Measurements from ENCODE around the gene TNFAIP2.

Gene TNFAIP2

DNA sequence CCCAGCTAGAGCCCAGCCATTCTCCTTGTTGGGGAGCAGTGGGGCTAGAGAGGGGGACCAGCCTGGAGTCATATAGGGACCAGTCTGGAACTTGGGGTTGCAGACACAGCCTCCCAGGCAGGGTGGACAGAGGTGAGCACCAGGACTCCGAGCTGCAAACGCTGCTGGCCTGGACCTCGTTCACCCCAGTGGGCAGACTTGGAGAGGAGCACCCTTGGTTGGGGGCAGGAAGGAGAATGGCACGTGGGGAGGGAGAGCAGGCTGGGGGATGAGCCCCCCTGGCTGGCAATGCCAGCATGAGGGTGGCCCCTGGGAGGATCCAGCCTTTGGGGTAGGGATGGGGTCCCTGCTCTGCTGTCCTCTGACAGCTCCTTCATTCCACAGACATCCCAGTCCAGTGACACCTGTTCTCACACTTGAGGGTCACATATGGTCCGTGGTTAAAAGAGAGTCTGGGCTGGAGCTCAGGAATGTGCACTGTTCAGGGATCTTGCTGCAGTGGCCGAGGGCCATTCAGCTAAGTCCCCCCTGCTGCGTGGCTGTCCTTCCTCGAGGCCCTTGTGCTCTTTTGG is 36.4 kb upstream of the TNFAIP2 start:
- peaks cover 48% of the 10 kb centered on the region for H3K27me3 ChIP-seq (ENCODE audit: control insufficient read depth, insufficient read depth, low read length)
- no peaks in the 10 kb centered on the region for H3K9me3 ChIP-seq (ENCODE audit: control insufficient read depth, insufficient read depth, low read depth, low read length)
- H3K4me3 ChIP-seq (ENCODE audit: low read depth, low read length), result no peak overlapping the region
- no peaks in the 10 kb centered on the region for H3K36me3 ChIP-seq (ENCODE audit: control insufficient read depth, insufficient read depth, low read length)
- no peak overlapping the region for H3K9ac ChIP-seq (ENCODE audit: low read length)
- H3K4me1 ChIP-seq (ENCODE audit: control insufficient read depth, insufficient read depth, low read length), result peaks cover 8% of the 10 kb centered on the region; the same call in 1 of the 2 replicates
- H3K27ac ChIP-seq (ENCODE audit: low read depth, low read length), result no peak overlapping the region

DNA sequence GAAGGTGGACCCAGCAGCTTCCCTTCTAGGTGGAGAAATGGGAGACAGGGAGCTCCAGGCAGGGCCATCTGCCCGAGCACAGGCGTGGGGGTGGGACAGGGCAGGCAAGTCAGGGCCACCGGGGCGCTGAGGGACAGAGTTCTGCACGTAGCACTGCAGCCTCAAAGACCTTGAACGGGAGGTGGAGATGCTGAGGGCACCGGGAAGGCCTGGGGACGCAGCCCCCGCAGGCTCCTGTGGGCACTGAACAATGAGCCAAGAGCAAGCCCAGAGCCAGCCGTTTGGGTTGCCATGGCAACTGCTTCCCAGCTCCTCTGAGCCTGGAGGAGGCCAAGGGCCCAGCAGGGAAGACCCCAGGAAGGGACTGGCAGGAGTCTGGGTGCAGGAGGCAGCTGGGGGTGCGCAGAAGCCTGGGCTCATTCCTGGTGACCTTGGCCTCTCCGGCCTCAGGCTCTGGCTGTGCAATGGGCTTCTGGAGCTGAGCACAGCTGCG is 35.9 kb upstream of the TNFAIP2 start:
- no peaks in the 10 kb centered on the region for H3K9me3 ChIP-seq (ENCODE audit: control insufficient read depth, insufficient read depth, low read depth, low read length)
- H3K9ac ChIP-seq (ENCODE audit: low read length), result no peak overlapping the region
- H3K27me3 ChIP-seq (ENCODE audit: control insufficient read depth, insufficient read depth, low read length), result peaks cover 44% of the 10 kb centered on the region
- H3K36me3 ChIP-seq (ENCODE audit: control insufficient read depth, insufficient read depth, low read length), result no peaks in the 10 kb centered on the region
- no peak overlapping the region for H3K27ac ChIP-seq (ENCODE audit: low read depth, low read length)
- no peak overlapping the region for H3K4me3 ChIP-seq (ENCODE audit: low read depth, low read length)
- H3K4me1 ChIP-seq (ENCODE audit: control insufficient read depth, insufficient read depth, low read length), result peaks cover 8% of the 10 kb centered on the region; the same call in 1 of the 2 replicates

DNA sequence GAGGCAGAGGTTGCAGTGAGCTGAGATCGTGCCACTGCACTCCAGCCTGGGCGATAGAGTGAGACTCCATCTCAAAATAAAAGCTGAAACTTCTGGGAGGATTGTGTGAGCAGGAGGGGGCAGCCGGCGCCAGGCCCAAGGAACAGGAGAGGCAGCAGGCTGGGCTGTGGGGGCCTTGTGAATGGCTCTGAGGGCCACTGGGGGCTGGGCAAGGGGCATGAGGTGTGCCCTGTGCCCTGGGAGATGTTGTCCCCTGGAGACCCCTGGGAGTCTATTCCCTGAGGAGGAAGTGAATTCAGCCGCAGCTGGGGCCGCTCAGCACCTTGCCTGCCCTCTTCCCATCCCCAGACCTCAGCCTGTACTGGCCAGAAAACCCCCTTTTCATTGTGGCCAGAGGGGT is 34.3 kb upstream of the TNFAIP2 start:
- no peak overlapping the region for H3K9ac ChIP-seq (ENCODE audit: low read length)
- no peaks in the 10 kb centered on the region for H3K36me3 ChIP-seq (ENCODE audit: control insufficient read depth, insufficient read depth, low read length)
- H3K9me3 ChIP-seq (ENCODE audit: control insufficient read depth, insufficient read depth, low read depth, low read length), result no peaks in the 10 kb centered on the region
- H3K4me1 ChIP-seq (ENCODE audit: control insufficient read depth, insufficient read depth, low read length), result peaks cover 14% of the 10 kb centered on the region
- no peak overlapping the region for H3K4me3 ChIP-seq (ENCODE audit: low read depth, low read length)
- no peak overlapping the region for H3K27ac ChIP-seq (ENCODE audit: low read depth, low read length)
- peaks cover 31% of the 10 kb centered on the region for H3K27me3 ChIP-seq (ENCODE audit: control insufficient read depth, insufficient read depth, low read length)

DNA sequence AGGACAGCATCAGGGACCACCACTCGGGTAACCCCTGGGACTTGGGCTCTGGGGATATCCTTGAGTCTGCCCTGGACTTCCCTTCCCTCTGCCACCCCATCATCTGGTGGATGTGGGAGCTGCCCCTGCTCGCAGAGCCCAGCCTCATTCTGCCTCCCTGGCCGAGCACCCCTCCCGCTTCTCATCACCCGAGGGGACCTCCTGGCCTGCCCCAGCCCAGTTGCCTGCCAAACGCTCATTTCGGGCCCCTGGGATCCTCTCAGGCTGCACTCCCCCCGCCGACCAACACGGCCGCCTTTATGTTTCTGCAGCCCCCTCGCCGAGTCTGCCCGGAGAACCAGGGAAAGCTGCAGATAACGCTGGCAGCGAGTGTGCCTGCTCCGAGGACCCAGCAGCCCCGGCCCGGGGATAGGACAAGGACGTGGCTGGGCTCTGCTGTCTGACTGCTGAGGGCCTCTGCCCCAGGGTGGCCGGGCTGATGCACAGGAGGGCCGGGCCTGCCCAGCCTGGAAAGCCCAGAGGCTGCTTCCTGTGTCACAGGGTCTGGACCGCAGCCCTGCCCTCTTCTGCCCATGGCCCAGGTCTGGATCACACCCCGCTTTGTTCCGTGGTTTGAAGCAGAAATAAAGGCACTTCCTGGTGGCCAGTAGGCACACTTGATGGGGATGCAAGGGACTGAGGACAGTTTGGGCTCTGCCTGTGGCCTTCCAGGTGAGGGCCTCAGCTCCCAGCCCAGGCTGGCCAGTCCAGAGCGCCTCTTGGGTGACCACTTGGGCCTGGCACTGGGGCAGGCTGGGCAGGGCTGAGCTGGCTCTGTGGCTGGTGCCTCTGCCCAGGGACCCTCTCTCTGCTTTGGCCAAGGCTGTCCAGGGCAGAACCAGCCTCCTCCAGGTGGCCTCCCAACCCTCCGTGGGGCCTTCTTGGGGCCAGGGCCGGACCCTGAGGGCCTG is 33.6 kb upstream of the TNFAIP2 start:
- H3K36me3 ChIP-seq (ENCODE audit: control insufficient read depth, insufficient read depth, low read length), result no peaks in the 10 kb centered on the region
- H3K27ac ChIP-seq (ENCODE audit: low read depth, low read length), result no peak overlapping the region
- H3K4me1 ChIP-seq (ENCODE audit: control insufficient read depth, insufficient read depth, low read length), result peaks cover 16% of the 10 kb centered on the region
- H3K4me3 ChIP-seq (ENCODE audit: low read depth, low read length), result no peak overlapping the region
- H3K9me3 ChIP-seq (ENCODE audit: control insufficient read depth, insufficient read depth, low read depth, low read length), result no peaks in the 10 kb centered on the region
- peaks cover 24% of the 10 kb centered on the region for H3K27me3 ChIP-seq (ENCODE audit: control insufficient read depth, insufficient read depth, low read length)
- H3K9ac ChIP-seq (ENCODE audit: low read length), result no peak overlapping the region

DNA sequence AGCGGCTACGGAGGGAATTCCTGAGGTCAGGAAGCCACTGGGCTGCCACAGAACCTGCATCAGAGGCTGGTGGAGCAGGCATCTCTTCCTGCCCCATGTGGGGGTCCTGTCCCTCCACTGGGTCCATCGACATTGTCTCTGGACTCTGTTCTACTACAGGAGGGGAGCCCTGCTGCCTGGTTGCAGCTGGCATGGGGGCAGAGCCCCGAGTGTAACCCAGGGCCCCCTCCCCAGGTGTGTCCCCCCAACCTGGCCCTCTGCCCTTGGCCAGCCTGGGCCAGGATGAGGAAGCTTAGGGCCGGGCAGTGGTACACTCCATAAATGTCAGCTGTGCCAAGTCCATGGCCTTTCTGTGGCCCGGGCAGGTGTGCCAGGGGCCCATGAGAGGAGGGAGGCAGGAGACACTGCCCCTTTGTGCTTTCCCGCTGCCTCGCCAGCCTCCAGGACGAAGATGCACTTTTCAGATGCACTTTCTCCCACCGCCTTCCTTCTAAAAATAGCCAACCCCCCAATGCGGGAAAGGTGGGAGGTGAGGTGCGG is 32.7 kb upstream of the TNFAIP2 start:
- H3K36me3 ChIP-seq (ENCODE audit: control insufficient read depth, insufficient read depth, low read length), result no peaks in the 10 kb centered on the region
- H3K27ac ChIP-seq (ENCODE audit: low read depth, low read length), result no peak overlapping the region
- no peaks in the 10 kb centered on the region for H3K9me3 ChIP-seq (ENCODE audit: control insufficient read depth, insufficient read depth, low read depth, low read length)
- H3K27me3 ChIP-seq (ENCODE audit: control insufficient read depth, insufficient read depth, low read length), result peaks cover 15% of the 10 kb centered on the region
- peaks cover 16% of the 10 kb centered on the region for H3K4me1 ChIP-seq (ENCODE audit: control insufficient read depth, insufficient read depth, low read length)
- no peak overlapping the region for H3K4me3 ChIP-seq (ENCODE audit: low read depth, low read length)
- H3K9ac ChIP-seq (ENCODE audit: low read length), result no peak overlapping the region

DNA sequence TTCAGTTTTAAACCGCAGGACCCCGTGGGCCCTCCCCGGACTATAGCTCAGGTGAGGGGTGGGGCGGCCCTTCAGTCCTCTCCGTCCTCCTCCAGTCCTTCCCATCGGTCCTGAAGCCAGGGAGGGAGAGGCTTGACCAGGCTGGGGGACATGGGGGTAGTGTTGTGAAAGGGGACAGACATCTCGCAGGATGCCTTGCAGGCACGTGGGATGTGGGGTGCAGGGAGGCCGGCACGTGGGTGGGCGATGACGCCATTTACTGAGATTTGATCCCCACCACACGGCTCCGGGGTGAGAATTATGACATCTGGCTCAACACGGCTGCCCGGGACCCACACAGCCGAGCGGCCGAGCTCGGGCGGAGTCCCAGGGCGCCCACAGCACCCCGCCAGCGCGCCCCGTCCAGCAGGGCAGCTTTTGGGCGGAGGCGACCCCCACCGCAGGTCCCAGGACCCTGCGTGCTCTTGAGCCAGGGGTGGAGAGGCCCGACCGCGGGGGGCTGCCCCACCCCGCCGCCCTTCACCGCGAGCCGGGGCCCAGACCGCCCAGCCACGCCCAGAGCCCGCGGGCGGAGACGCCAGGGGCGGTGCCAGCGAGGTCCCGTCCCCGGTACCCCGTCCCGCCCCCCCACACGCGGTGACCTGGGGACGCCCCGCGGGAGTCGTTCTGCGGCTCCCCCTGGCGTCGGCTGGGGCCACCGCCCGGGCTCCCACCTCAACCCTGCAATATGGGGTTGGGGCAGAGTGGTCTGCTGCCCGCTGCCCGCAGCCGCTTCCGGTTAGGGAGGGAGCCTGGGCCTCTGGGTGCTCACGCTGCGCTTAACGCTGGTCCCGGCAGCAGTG is 32.0 kb upstream of the TNFAIP2 start:
- Histone ChIP-seq H3K4me3 (ENCODE audit: low read depth, low read length) (peak overlapping the region; percentile 60), H3K9me3 (ENCODE audit: control insufficient read depth, insufficient read depth, low read depth, low read length) (no peaks in the 10 kb centered on the region), H3K9ac (ENCODE audit: low read length) (no peak overlapping the region), H3K36me3 (ENCODE audit: control insufficient read depth, insufficient read depth, low read length) (no peaks in the 10 kb centered on the region), H3K4me1 (ENCODE audit: control insufficient read depth, insufficient read depth, low read length) (peaks cover 16% of the 10 kb centered on the region), H3K27ac (ENCODE audit: low read depth, low read length) (no peak overlapping the region), H3K27me3 (ENCODE audit: control insufficient read depth, insufficient read depth, low read length) (peaks cover 14% of the 10 kb centered on the region)

DNA sequence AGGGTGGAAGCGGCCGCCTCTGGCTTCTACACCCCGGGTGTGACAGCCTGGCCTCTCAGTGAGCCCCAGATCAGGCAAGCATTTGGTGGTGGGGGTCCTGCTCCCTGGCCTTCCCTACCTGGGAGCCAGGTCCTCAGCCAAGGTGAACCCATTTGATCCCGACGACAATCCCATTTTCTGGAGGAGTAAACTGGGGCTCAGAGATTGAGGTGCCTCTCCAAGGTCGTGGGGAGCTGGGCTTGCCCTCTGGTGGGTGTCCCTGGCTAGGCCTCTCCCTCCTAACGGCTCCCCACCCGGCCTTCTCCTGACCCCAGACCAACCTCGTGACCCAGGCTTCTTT is 31.4 kb upstream of the TNFAIP2 start:
- Histone ChIP-seq H3K9me3 (ENCODE audit: control insufficient read depth, insufficient read depth, low read depth, low read length) (no peaks in the 10 kb centered on the region), H3K27ac (ENCODE audit: low read depth, low read length) (no peak overlapping the region), H3K27me3 (ENCODE audit: control insufficient read depth, insufficient read depth, low read length) (peaks cover 14% of the 10 kb centered on the region), H3K4me1 (ENCODE audit: control insufficient read depth, insufficient read depth, low read length) (peaks cover 20% of the 10 kb centered on the region), H3K36me3 (ENCODE audit: control insufficient read depth, insufficient read depth, low read length) (no peaks in the 10 kb centered on the region), H3K4me3 (ENCODE audit: low read depth, low read length) (peak overlapping the region; percentile 60), H3K9ac (ENCODE audit: low read length) (no peak overlapping the region)

DNA sequence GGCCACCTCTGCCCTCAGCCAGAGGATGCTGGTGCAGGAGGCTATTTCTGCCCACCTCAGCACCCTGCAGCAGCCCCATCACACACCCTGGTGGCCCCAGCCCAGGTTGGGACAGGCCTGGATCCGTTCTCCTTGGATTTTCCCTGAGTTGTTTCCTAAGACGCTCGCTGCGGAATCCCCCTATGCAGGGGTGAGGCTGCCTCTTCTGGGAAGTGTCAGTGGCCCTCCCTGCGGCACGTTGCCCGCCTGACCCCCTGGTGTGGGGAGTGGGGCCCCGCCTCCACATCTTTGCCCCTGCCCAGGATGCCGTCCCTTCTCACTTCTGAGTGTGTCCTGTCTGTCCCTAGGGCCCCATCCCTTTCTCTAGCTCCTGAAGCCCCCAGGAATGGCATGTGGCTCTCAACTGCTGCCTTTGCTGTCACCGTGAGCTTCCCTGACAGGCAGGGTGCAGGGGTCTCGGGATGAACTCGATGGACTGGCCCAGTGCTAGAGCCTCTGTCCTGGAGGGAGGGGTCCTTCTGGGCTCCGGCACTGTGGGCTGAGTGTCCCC is 29.3 kb upstream of the TNFAIP2 start:
- H3K36me3 ChIP-seq (ENCODE audit: control insufficient read depth, insufficient read depth, low read length), result no peaks in the 10 kb centered on the region
- H3K9ac ChIP-seq (ENCODE audit: low read length), result no peak overlapping the region
- peaks cover 14% of the 10 kb centered on the region for H3K27me3 ChIP-seq (ENCODE audit: control insufficient read depth, insufficient read depth, low read length)
- no peaks in the 10 kb centered on the region for H3K9me3 ChIP-seq (ENCODE audit: control insufficient read depth, insufficient read depth, low read depth, low read length)
- no peak overlapping the region for H3K27ac ChIP-seq (ENCODE audit: low read depth, low read length)
- peaks cover 24% of the 10 kb centered on the region for H3K4me1 ChIP-seq (ENCODE audit: control insufficient read depth, insufficient read depth, low read length)
- no peak overlapping the region for H3K4me3 ChIP-seq (ENCODE audit: low read depth, low read length)

DNA sequence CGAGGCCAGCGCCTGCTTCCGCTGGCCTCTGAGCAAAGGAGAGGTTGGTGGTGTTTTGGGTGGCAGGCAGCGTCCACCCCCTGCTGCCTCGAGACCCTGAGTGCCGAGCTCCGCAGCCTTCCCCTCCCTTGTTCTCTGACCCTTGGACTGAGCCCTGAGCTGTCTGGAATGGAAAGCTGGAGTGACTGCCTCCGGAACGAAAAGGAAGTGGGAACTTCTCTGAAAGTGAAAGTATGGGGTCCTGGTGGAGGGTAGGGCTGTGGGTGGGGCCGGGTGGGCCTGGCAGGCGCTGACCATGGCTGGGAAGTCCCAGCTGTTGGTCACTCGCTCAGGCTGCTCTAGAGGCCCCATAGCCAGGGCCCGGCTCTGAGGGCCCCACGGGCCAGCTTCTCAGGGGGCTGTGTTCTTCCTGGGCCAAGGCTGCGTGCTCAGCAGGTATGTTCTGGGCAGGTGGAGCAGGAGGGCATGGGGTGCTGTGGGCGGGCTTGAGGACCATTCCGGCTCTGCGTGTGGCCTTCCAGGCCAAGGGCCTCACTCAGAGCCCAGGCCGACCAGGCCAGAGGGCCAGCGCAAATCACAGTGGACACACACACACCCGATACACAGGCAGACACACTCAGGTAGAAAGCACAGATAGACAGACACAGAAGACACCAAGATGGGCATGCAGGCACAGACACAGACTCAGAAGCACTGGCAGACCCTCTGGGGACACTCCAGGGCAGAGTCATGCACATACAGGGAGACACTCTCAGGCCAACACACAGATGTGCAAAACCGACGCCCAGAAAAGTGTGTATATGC is 28.7 kb upstream of the TNFAIP2 start, which contains the start of gene EXOC3L4:
Gene EXOC3L4 (plus strand): TSS at position 320 of the 804 bp plus-strand sequence. CDS start 5,495 bp downstream, outside the sequence.
- Histone ChIP-seq H3K9me3 (ENCODE audit: control insufficient read depth, insufficient read depth, low read depth, low read length) (no peaks in the 10 kb centered on the region), H3K27ac (ENCODE audit: low read depth, low read length) (no peak within 1 kb of the TSS), H3K4me1 (ENCODE audit: control insufficient read depth, insufficient read depth, low read length) (peaks cover 30% of the 10 kb centered on the region), H3K36me3 (ENCODE audit: control insufficient read depth, insufficient read depth, low read length) (no peaks in the 10 kb centered on the region), H3K4me3 (ENCODE audit: low read depth, low read length) (no peak within 1 kb of the TSS), H3K9ac (ENCODE audit: low read length) (no peak within 1 kb of the TSS), H3K27me3 (ENCODE audit: control insufficient read depth, insufficient read depth, low read length) (peaks cover 14% of the 10 kb centered on the region)
